C4-2B (cell line): ENCODE measurements around the gene LPAR2.

Experiments used
- H3K27ac ChIP-seq: fragments of 450-650 bp; 2 replicates; pipeline ENCODE4 v1.5.1; 2017
- ZFX ChIP-seq: fragments of 450-650 bp; IDR thresholded peaks from 2 replicates; pipeline ENCODE4 v1.6.1; 2017
- TF ChIP-seq, protein P1 (sequence below): fragments of 450-650 bp; conservative IDR thresholded peaks from 2 replicates; pipeline ENCODE4 v1.5.1; 2017; ENCODE audit warnings: mild to moderate bottlenecking

LPAR2 gene

GRCh38 chr19:19651076-19651475 is 23.1 kb upstream of the LPAR2 start:
- TF ChIP-seq, protein P1, sequence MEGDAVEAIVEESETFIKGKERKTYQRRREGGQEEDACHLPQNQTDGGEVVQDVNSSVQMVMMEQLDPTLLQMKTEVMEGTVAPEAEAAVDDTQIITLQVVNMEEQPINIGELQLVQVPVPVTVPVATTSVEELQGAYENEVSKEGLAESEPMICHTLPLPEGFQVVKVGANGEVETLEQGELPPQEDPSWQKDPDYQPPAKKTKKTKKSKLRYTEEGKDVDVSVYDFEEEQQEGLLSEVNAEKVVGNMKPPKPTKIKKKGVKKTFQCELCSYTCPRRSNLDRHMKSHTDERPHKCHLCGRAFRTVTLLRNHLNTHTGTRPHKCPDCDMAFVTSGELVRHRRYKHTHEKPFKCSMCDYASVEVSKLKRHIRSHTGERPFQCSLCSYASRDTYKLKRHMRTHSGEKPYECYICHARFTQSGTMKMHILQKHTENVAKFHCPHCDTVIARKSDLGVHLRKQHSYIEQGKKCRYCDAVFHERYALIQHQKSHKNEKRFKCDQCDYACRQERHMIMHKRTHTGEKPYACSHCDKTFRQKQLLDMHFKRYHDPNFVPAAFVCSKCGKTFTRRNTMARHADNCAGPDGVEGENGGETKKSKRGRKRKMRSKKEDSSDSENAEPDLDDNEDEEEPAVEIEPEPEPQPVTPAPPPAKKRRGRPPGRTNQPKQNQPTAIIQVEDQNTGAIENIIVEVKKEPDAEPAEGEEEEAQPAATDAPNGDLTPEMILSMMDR: no peak
- no peak for TF ChIP-seq ZFX

DNA sequence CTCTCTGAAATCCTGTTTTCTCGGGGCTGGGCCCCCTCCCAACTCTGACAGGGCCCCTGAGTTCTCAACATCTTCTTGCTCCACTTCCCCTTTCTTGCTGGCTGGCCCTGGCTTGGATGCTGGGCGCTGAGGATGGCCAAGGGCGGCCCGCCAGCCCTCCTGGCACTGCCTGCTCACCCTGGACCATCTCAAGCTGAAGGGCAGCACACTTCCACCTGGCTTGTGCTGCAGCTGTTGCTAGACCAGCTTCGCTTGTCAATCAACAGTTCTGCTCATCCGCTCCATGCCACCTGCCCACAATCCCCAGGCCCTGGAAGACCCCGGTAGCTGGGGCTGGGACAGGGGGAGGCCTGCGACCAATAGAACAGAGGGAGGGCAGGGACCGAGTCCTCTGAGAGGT is 22.3 kb upstream of the LPAR2 start:
- no peak for TF ChIP-seq ZFX
- TF ChIP-seq, protein P1: no peak

More at GRCh38 chr19:19651076-19651475, 23.1 kb upstream of the LPAR2 start:
- no peak overlapping the region for H3K27ac ChIP-seq

DNA sequence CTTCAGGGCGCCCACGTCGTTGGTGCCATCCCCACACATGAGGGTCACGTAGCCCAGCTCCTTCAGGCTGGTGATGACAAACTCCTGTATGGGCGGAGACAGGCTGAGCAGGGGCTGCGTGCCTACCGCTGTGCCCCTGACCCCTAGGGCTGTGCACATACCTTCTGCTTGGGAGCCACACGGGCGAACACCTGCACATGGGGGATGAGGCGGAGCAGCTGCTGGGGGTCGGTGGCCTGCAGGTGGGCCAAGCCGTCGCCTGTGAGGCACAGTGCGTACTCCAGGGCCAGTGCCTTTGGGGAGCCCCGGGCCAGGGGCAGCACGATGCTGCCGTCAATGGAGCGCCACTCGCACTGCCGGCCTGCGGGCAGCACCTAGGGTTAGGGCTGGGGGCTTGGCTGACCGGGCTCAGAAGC is 21.6 kb upstream of the LPAR2 start:
- no peak overlapping the region for H3K27ac ChIP-seq
- TF ChIP-seq ZFX: no peak
- TF ChIP-seq, protein P1: no peak

More for the DNA sequence above, 22.3 kb upstream of the LPAR2 start:
- H3K27ac ChIP-seq: no peak overlapping the region

GRCh38 chr19:19649155-19649554 is 21.1 kb upstream of the LPAR2 start:
- no peak for TF ChIP-seq ZFX
- TF ChIP-seq, protein P1: no peak
- no peak overlapping the region for H3K27ac ChIP-seq

- TF ChIP-seq, protein P1: no peak
- no peak for TF ChIP-seq ZFX
- no peak overlapping the region for H3K27ac ChIP-seq
Observed at GRCh38 chr19:19647037-19647835, 19.2 kb upstream of the LPAR2 start.

DNA sequence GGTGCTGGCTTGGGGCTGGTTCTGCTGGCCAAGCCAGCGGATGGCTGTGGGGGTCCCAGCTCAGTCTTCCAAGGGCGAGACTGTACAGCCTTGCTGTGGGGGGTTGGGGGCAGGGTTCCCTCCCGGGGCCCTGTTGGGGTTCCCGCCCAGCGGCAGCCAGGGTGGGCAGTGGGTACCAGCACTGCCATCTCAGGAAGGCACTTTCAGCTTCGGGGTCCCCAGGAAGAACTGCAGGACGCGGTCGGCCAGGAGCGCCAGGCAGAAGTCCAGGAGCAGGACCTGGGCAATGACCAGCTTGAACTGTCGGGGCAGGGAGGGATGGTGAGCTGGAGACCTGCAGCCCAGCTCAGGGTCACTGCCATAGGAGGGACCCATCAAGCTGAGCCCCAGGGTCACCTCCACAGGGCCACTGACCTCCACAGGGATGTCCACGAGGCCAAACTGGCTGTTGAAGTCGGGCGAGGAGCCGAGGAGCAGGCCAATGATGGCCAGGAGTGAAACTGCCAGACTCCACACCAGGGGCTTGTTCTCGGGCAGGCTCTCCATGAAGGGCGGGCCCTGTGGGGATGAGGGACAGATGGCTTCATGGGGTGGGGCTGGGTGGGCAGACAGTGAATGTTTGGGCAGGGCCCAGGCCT is 17.3 kb upstream of the LPAR2 start:
- TF ChIP-seq, protein P1: no peak
- no peak for TF ChIP-seq ZFX
- no peak overlapping the region for H3K27ac ChIP-seq

- no peak for TF ChIP-seq ZFX
- TF ChIP-seq, protein P1: no peak
- peak overlapping the region; percentile 74 for H3K27ac ChIP-seq
Observed at GRCh38 chr19:19644054-19644388, 16.0 kb upstream of the LPAR2 start.
